Body of pancreas (tissue), 4 donors: ENCODE data around the gene UCK2. TPM values are rescaled to one million over a fixed set of nuclear protein-coding genes. Genes with fewer than 3 reads are reported as not detected.

Source experiments
- ATAC-seq: fragments of 150-250 bp; one replicate; pipeline ENCODE4 v1.9.1; 2016
- DNase-seq, 4 donors: peaks; one replicate each; pipeline ENCODE4 v3.0.0-alpha.2; 2019
- H3K27ac ChIP-seq, 4 donors: fragments of 200-600 bp; sonication (generic); 1 replicate in 3 of 4; 2 replicates in 1 of 4; pipeline versions ENCODE4 v1.5.1 to v1.6.1; 2016 to 2019; ENCODE audit warnings: mild to moderate bottlenecking in 1 of 4, mixed read lengths in 1 of 4, moderate library complexity in 1 of 4
- H3K27me3 ChIP-seq, 2 donors: fragments of 200-600 bp; sonication (generic); one replicate each; pipeline ENCODE4 v1.6.0; 2016; ENCODE audit warnings: mild to moderate bottlenecking in 1 of 2
- H3K36me3 ChIP-seq, 2 donors: fragments of 200-600 bp; sonication (generic); replicated peaks in 1 of 2; 2 replicates each; pipeline ENCODE4 v1.5.1; 2016; ENCODE audit warnings: low read depth in 2 of 2; ENCODE audit not compliant: insufficient read depth in 1 of 2
- H3K4me1 ChIP-seq: fragments of 200-600 bp; sonication (generic); one replicate; pipeline ENCODE4 v1.6.0; 2016
- H3K4me3 ChIP-seq, 2 donors: fragments of 200-600 bp; sonication (generic); 1 replicate in 1 of 2; 2 replicates in 1 of 2; pipeline ENCODE4 v1.5.1; 2016 to 2019
- H3K9me3 ChIP-seq, 3 donors: fragments of 200-600 bp; sonication (generic); 1 replicate in 2 of 3; 2 replicates in 1 of 3; pipeline ENCODE4 v1.5.1; 2016
- POLR2A ChIP-seq, 3 donors: fragments of 450-650 bp; IDR thresholded peaks; one replicate each; pipeline ENCODE4 v1.6.1; 2016; ENCODE audit warnings: antibody characterized with exemption in 3 of 3, mild to moderate bottlenecking in 2 of 3
- WGBS, 2 donors: methylation state at CpG; one replicate each; pipeline ENCODE4 v1.1.5; 2017; 5-methylcytosine and 5-hydroxymethylcytosine counted together
- intact Hi-C: fragments of 100-400 bp; cut with DNase I; formaldehyde crosslinking; loops from one replicate; pipeline ENCODE4 v1.15.1; 2023
- total RNA-seq, 2 donors: library from RNA; depleted of rRNA; stranded (reverse); fragments of >200 nt; gene quantifications; one replicate each; pipeline ENCODE4 v1.1.0, GENCODE V29; 2016
- TF ChIP-seq, protein P1 (sequence below), 7 experiments: fragments of 450-650 bp in 4 of 7; fragments of 200-600 bp in 3 of 7; sonication (generic) in 3 of 7; IDR thresholded peaks; one replicate each; pipeline ENCODE4 v1.5.1; 2016 to 2019; ENCODE audit warnings: antibody characterized with exemption in 7 of 7

The UCK2 gene
- total RNA-seq, 2 donors from 2014 or later = 23.3 to 27.4 TPM

DNA sequence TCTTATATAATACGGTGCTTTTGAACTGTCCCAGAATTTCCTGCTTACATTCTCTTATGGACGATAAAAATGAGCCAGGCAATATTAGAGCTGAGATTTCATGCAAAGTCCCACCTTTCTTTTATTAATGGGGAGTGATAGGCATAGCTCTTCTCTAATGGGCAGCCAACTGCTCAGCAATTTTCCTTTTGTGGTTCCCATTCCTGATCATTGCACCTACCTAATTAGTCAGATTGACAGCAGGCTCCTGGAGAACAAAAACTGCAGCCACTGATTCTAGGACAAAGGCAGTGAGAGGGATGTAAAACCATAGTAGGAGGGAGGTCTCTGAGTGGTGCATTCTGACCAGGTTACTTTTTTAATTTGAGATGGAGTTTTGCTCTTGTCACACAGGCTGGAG, 110.4 kb downstream of the UCK2 start:
- DNase-seq (no peak), ATAC-seq (no peak)
- Histone ChIP-seq H3K4me1 (no peaks in the 10 kb centered on the region), H3K27me3 (no peaks in the 10 kb centered on the region), H3K36me3 (no peaks in the 10 kb centered on the region), H3K27ac (no peak overlapping the region), H3K9me3 (no peaks in the 10 kb centered on the region), H3K4me3 (no peak overlapping the region)
- WGBS, 2 donors = 89 to 93% methylated on average over 2 of the region's 2 CpGs
- TF ChIP-seq POLR2A (IDR thresholded peaks at IDR 0.05) = no peak
- TF ChIP-seq, protein P1, sequence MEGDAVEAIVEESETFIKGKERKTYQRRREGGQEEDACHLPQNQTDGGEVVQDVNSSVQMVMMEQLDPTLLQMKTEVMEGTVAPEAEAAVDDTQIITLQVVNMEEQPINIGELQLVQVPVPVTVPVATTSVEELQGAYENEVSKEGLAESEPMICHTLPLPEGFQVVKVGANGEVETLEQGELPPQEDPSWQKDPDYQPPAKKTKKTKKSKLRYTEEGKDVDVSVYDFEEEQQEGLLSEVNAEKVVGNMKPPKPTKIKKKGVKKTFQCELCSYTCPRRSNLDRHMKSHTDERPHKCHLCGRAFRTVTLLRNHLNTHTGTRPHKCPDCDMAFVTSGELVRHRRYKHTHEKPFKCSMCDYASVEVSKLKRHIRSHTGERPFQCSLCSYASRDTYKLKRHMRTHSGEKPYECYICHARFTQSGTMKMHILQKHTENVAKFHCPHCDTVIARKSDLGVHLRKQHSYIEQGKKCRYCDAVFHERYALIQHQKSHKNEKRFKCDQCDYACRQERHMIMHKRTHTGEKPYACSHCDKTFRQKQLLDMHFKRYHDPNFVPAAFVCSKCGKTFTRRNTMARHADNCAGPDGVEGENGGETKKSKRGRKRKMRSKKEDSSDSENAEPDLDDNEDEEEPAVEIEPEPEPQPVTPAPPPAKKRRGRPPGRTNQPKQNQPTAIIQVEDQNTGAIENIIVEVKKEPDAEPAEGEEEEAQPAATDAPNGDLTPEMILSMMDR (IDR thresholded peaks at IDR 0.05) = no peak
- intact Hi-C loops = no loop called here

DNA sequence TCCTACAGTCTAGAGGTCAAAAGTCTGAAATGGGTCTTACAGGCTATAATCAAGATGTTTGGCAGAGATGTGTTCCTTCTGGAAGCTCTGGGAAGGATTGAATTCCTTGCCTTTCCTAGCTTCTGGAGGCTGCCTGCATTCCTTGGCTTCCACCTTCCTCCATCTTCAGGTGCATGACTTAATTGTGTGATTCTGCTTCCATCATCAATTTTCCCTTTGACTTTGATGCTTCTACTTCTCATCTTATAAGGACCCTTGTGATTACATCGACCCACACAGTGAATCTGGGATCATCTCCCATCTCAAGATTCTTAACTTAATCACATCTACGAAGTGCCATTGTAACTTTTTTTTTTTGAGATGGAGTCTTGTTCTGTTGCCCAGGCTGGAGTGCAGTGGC, 111.4 kb downstream of the UCK2 start:
- DNase-seq (no peak), ATAC-seq (no peak)
- Histone ChIP-seq H3K4me1 (no peaks in the 10 kb centered on the region), H3K27ac (no peak overlapping the region), H3K27me3 (no peaks in the 10 kb centered on the region), H3K4me3 (no peak overlapping the region), H3K9me3 (no peaks in the 10 kb centered on the region), H3K36me3 (no peaks in the 10 kb centered on the region)
- 67 to 79% methylated on average over 2 of the region's 2 CpGs for WGBS, 2 donors
- intact Hi-C loops = no loop called here
- TF ChIP-seq POLR2A (IDR thresholded peaks at IDR 0.05) = no peak
- TF ChIP-seq, protein P1 (IDR thresholded peaks at IDR 0.05) = no peak

DNA sequence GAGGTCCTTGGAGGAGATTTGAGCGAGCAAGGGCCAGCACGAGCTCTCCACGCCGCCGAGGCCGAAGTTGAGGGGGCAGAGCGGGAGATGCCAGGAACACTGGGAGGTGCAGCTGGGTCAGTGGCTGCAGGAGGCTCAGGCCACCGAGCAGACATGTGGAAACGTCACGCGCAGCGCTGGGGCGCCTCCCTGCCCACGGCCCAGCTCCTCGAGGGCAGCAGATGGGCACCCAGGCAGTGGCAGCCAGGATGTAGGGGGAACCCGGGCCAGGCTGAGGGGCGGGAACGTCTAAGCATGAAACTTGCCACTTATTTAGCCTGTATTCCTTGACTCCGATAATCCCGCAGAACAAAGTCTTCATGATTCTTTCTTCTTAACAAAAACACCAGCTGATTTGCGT, 114.1 kb downstream of the UCK2 start:
- no peak for DNase-seq
- H3K4me3 ChIP-seq = no peak overlapping the region
- no peak for ATAC-seq
- H3K4me1 ChIP-seq = no peaks in the 10 kb centered on the region
- intact Hi-C loops = no loop called here
- H3K27me3 ChIP-seq = no peaks in the 10 kb centered on the region
- H3K36me3 ChIP-seq = no peaks in the 10 kb centered on the region
- WGBS, 2 donors = 87% methylated on average over 17 to 19 of the region's 21 CpGs
- no peak overlapping the region for H3K27ac ChIP-seq
- H3K9me3 ChIP-seq = no peaks in the 10 kb centered on the region
- no peak for TF ChIP-seq POLR2A (IDR thresholded peaks at IDR 0.05)
- TF ChIP-seq, protein P1 (IDR thresholded peaks at IDR 0.05) = no peak

DNA sequence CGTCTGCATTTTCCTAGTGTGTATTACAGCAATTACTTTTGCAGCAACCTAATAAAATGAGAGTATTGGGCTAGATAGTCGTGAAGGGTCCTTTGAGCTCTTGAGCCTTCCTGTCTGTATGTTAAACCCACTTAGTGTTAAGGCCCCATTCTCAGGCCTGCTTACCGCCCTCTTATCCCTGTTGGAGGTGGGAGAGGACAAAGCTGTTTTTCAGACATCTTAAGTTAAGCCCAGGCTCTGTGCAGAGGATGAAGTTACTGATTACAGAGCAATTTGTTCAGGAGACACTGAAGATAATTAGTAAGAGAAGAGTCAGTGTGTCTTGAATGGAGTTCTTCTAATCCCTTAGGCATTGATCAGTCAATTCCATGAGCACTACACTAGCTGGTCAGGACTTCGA, 114.6 kb downstream of the UCK2 start:
- Histone ChIP-seq H3K4me3 (no peak overlapping the region), H3K36me3 (no peaks in the 10 kb centered on the region), H3K9me3 (no peaks in the 10 kb centered on the region), H3K27me3 (no peaks in the 10 kb centered on the region), H3K4me1 (no peaks in the 10 kb centered on the region), H3K27ac (no peak overlapping the region)
- TF ChIP-seq, protein P1 (IDR thresholded peaks at IDR 0.05) = no peak
- no peak for TF ChIP-seq POLR2A (IDR thresholded peaks at IDR 0.05)
- intact Hi-C loops = no loop called here
- DNase-seq (no peak), ATAC-seq (no peak)
- WGBS, 2 donors = 60 to 73% methylated on average over 4 of the region's 4 CpGs

DNA sequence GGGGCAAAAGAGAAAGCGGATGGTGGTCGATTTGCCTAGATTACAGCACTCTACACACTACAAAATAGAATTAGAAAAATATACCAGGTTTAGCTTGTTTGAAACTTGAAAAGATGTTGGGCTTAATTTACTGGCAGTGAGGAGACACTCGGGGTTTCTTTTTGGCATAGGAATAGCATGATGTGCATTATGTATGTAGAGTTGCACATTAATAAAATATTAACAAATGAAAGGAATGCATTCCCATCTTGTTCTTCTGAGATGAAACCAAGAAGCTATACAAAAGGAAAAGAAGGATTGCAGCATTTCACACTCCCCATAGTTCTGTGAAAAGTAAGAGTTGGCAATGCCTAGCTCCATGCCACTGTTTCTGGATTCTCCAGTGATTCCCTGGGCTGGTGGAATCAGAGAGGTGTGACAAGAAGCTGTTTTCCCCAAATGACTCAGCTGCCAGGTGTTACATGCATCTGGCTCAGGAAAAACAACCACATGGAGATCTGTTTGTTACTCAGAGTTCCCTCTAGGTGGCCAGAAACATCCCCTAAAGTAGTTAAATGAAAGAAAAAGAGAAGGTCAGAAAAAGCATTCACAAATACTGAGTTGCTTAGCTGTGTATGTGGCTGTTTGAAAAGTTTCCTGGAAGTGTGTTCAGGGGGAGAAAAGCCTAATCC, 115.6 kb downstream of the UCK2 start:
- Histone ChIP-seq H3K4me3 (no peak overlapping the region), H3K4me1 (no peaks in the 10 kb centered on the region), H3K9me3 (no peaks in the 10 kb centered on the region), H3K36me3 (no peaks in the 10 kb centered on the region), H3K27me3 (no peaks in the 10 kb centered on the region), H3K27ac (no peak overlapping the region)
- no peak for ATAC-seq
- no peak for DNase-seq
- TF ChIP-seq, protein P1 (IDR thresholded peaks at IDR 0.05) = no peak
- no peak for TF ChIP-seq POLR2A (IDR thresholded peaks at IDR 0.05)
- 72 to 82% methylated on average over 3 of the region's 3 CpGs for WGBS, 2 donors
- intact Hi-C loops = no loop called here
